ENCODE data around the gene HYI.

DNA sequence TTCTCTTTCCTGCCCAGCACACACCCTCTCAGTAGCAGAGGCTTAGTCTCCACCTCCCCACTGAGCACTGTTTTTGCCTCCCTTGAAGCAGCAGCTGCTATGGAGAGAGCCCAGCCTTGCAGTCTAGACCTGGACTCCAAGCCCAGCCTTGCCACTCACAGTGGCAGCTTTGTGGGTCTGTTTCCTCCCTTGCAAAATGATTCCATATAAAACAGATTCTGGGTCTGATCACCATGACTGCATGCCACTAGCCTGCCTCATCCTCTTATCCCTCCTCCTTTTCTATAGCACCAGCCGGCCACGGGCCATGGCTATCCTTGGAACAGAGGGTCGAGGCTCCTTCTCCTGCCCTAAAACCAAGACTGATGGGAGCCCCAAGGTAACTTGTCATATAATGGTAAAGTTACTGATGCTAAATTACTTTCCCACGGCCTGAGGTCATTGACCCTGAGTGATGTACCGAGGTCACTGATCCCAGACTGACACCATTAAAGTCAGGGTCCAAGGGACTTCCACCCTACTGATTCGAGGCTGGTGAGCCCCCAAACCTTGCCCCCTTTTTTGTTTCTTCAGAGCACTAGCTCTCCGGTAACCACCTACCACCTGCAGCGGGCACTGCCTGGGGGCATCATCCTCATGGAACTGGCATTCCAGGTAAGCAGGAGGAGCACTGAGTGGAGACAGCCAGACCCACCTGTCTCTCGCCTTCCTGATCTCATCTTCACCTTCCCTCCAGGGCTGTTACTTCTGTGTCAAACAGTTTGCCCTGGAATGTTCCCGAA, 7.9 kb downstream of the HYI start:
- no peak for TF ChIP-seq ELF4 (IDR thresholded peaks at IDR 0.05)
- no peak for TF ChIP-seq BHLHE40 (IDR thresholded peaks at IDR 0.05; ENCODE audit: borderline replicate concordance)
- TF ChIP-seq L3MBTL2 (conservative IDR thresholded peaks at IDR 0.05), result no peak

Measured in HEK293T (cell line).